ENCODE measurements around the gene ATP2C1.

The ATP2C1 gene

DNA sequence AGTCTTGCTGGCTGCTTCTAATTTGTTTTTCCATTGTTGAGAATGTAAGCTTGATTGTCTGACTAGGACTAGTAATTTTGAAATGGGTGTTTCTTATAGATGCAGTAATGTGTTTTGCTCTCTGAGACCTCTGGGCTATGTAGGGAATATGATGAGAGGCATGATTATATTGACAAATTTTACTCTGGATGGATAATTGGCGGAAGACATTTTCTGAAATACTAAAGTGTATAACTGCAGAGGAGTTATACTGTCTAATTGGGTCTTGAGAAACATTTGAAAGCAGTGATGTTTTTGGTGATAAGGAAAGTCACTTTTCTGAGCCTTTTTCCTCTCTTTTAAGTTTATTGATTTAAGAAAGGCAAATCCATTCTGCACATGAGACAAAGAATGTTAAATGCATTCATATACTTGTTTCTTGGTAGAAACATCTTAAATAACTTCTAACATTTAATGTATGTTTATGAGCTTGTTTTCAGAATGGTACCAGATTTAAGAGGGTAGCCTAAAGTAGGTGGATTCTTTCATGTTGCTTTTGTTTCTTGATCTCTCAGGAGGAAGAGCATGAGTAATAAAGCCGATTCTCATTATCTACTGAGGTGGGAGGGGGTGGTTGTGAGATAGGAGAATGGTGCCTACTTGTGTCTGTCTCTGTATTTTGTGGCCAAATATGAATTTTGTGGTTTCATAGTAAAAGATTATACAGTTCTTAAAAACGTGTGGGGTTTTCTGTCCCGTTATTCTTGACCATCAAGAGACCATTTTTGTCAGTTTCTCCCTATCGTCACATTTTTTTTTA is 2.0 kb downstream of the ATP2C1 start:
- DNase-seq, result no peak

DNA sequence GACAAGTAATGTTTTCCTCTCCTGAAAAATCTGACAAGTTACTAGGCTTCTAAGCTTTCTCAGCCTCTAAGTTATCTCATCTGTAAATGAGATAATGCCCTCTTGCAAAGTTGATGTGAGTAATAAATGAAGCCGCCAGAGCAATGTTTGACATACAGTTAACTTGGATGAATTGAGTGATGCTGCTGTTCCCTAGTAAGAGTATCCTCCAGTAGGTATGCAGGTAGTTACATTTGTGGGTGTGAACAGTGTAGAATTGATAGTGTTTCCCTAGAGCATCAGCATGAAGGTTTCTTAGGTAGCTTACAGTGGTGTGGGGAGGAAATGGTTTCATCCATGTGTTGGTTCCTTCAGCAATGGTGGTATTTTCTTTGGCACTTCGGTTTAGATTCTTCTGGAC is 3.4 kb downstream of the ATP2C1 start:
- DNase-seq, result no peak

DNA sequence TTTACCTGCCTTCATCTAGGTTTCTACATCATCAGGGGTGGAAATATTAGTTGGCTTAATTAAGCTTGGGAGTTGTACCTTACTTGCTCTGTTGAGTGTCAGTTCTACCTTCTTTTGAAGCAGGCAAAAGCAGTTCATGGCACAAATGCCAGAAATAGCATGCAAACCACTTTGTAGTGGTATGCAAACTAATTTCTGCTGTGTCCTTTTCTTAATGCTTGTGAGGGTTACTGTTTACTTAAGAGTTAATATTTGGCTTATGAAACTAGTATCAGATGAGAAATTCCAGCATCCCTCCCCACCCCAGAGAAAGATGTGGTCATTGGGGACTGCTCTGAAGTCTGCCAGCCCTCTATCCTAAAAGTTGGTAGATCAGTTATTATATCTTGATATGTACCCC is 7.1 kb downstream of the ATP2C1 start:
- no peak for DNase-seq

DNA sequence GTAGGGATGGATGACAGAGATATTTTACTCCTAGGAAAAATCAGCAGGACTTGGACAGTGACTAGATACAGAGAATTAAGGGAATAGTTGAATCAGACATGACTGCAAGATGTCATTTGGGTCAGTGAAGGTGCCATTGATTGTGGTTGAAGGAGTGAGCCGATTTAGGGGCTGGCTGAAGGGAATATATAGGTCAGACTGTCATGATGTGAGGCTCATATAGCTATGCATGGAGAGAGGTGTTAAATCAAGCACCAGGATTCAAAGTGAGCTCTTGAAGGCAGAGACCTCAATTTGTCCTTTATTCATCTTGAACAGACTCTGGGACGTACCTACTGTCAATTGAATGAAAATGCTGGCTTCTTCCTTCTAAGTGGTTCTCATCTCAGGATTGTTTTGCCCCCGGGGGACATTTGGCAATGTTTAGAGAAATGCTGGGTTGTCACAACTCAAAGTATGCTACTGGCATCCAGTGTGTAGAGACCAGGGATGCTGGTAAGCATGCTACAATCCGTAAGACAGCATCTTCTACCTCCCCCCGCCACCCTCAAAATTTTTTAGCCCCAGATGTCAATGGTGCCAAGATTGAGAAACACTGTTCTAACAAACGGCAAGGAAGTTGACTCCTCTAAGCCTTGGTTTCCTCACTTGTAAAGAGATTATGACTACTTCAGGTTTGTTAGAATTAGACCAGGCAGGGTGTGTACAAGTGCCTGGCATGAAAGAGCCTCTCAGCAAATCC is 7.8 kb downstream of the ATP2C1 start:
- DNase-seq, result no peak

DNA sequence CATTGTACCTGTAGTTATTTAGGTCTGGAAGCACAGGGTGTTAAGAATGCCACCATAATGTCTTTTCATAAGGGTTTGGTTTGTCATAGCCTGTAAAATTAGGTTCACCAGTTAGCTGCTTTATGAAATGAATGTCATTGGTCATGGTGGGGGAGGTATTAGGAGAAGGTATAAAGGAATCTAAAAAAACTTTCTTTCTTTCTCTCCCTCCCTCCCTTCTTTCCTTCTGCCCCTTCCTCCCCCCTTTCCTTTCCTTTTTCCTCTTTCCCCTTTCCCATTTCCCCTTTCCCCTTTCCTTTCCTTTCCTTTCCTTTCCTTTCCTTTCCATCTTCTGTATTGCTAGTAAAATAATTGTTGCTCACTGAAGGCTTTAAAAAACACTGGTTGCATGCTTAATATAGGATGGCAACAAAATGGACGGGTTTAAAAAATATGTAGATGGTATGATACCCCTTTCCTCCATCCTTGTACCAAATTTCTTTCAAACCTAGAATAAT is 9.6 kb downstream of the ATP2C1 start:
- DNase-seq, result no peak

DNA sequence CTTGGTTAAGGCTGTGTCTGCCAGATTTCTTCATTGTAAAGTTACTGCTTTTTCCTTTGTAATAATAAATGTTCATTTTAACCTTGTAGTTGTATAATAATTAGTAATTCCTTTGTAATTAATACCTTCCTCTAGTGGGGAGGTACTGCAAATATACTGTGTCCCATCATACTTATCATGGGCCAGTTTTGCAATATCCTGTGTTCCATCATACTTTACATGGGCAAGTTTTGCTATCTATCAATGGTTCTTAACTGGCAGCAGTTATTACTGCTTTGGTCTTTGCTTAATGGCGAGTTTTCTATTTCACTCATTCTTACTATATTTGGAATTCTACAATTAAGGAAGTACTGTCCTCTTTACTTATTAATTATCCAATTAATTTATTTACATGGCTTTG is 10.6 kb downstream of the ATP2C1 start:
- DNase-seq, result no peak

DNA sequence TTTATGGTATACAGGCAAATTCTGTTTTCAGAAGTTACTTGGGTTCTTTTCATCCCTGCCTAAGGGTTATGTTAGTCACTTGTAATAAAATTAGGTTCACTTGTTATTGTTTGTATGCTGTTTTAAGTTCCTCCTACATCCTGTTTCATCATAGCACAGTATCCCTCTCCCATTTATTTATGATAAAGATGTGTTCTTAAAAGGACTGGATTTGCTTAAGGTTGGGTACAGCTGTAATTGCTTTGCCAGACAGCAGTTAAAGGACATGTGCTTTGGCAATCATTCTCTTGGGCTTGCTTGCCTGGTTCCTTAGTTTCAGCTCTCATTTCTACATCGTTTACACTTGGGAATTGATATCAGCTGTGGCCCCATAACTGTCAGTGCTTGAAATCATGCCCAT is 11.7 kb downstream of the ATP2C1 start:
- DNase-seq, result no peak

DNA sequence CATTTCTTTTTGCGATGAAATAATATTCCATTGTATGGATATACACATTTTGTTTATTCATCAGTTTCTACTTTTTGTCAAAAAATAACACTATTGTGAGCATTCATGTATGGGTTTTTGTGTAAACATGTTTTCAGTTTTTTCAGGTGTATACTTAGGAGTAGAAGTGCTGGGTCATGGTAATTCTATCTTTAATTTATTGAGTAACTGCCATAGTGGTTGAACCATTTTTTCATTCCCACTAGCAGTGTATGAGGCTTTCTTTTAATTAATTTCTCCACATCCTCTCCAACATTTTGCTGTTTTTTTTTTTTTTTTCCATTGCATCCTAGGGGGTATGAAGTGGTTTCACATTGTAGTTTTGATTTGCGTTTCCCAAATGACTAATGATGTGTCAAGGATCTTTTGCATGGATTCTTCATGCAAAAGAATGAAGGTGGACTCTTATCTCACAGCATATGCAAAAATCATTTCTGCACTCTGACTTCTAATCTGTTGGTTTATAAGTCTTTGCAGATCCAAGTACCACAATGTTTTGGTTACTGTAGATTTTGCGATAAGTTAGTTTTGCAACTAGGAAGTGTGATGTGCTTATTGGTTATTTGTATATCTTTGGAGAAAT is 12.6 kb downstream of the ATP2C1 start:
- DNase-seq, result no peak

DNA sequence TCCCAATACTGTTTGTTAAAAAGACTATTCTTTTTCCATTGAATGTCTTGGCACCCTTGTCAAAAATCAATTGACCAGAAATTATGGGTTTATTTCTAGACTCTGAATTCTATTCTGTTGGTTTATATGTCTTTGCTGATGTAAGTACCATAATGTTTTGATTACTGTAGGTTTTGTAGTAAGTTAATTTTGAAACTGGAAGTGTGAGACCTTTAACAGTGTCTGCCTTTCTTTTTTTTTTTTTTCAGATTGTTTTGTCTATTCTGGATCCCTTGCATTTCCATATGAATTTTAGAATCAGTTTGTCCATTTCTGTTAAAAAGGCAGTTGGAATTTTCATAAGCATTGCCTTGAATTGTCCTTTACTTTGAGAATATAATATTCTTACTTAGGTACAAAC is 13.6 kb downstream of the ATP2C1 start:
- no peak for DNase-seq

DNA sequence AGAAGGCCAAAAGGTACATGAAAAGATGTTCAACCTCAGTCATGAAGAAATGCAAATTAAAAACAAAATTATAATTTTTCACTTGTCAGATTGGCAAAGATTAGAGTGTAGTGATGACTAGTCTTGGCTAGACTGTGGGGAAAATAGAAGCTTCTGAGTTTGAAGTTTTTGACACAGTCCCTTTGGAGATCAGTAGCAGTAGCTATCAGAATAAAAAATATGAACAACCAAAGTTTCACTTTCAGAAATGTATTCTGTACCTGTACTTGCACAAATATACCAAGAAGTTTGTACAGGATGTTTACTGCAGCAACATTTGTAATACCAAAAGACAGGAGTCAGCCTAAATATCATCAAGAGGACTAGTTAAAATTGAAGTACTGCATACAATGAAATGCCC is 14.1 kb downstream of the ATP2C1 start:
- DNase-seq, result no peak

DNA sequence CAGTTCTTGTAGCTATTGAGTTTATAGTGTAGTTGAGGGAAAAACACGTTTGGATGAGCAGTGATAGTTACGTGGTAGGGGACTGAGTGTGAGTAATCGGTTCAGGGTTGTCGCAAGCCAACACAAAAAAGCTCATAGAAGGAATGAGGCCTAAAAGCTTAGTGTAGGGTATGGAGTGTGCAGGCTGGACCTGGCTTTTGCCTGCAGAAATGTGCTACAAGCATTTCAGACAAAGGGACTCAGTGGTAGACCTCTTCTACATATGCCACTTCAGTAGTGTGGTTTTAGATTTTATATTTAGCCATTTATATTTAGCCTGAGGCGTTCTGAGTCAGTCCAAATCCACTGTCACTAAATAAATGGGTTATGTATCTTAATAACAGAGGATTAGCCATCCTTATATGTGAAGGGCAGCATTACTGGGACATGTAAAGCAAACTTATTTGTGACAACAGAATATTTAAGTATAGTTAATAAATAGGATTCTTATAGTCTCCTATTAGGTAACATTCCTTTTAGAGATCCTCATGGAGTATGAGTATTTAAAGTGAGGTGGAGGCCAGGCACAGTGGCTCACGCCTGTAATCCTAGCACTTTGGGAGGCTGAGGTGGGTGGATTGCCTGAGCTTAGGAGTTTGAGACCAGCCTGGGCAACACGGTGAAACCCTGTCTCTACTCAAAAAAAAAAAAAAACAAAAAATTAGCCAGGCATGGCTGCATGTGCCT is 21.8 kb downstream of the ATP2C1 start:
- no peak for DNase-seq

DNA sequence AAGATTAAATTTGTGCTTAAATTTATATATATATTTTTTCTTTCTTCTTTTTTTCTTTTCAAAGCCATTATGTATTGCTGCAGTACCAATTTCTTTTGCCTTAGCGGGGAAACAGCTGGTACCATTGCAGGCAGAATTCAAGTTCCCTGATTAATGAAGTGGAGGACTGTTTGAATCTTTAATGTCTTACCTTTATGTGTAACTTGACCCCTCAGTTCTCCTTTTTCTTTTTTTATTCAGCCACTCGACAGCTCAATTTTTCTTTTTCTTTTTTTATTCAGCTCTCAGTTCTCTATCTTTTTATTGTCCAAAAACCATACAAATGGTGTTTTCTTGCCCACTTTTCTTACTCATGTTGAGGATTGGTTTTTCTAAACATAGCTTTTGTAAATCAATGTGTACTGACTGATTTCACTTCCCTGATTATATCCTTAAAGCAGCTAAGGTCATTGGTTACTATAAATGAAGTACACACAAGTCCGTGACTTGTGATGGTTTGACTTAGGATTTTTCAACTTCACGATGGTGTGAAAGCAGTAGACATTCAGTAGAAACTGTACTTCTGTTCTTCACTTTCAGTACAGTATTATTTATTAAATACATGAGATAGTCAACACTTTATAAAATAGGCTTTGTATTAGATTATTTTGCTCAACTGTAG is 22.8 kb downstream of the ATP2C1 start:
- DNase-seq, result no peak

DNA sequence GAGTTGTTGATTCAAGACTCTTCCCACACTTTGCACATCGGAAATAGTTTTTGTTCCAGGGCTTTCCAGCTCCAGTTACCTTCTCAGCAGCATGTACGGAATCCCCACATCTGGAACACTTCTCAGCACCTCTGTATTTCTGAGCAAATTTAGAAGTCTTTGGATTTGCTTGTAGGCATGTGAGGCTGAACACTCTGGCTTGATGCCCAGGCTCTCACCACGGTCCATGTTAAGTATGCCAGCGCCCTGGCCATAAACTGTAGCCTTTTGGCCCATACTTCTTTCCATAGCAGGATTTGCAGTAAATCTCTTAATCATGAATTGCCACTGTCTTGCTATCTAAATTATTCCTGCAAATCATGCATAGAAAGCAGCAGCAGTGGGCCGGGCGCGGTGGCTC is 24.4 kb downstream of the ATP2C1 start:
- no peak for DNase-seq

DNA sequence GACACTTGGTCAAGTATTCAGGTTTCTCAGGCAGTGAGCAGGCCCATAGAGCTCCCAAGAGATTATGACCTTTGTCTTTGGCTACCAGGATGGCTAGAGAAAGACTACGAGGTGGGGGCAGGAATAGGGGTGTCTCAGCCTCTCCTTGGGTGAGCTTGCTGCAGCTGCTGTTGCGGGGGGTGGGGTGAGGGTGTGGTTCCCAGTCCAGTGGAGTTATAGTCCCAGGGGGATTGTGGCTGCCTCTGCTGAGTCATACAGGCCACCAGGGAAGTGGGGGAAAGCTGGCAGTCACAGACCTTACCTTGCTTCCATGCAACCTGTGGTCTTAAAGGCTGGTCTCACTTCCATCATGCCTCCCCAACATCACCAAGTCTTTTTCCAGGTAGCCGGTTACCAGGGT is 31.7 kb downstream of the ATP2C1 start:
- DNase-seq, result no peak

DNA sequence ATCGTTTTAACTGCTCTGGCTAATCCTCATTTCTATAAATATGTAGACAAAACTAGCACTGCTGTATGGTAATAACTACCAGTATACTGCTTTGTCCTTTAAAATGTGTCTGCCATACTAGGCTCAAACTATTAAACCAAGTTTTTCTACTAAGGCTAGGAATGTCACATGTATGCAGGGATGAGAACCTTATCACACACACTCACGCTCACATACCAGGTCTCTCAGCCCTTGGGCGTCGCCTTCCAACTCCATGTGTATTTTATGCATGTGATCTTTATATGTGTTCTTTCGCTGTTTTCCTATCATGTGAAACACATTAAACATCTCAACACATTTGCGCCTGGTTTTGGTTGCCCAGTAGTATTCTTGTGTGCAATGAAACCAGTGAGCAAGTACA is 32.6 kb downstream of the ATP2C1 start:
- DNase-seq, result no peak

DNA sequence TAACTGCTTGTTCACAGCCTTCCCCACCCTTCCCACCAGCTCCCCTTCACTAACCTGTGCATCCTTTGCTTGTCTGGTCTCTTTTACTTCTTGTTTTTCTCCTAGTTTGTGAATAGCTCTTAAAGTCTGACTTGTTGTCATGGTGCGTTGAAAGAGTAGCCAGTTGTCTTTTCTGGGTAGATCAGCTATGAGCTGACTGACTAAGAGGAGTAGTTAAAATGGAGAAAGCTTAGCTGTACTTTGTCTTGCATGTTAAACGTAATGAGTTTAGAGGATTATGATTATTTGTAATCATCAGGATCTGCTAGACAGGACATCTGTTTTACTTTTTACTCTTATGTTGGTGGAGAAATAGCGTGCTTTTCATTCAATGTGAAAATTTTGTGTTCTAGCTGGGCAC is 35.9 kb downstream of the ATP2C1 start:
- no peak for DNase-seq

DNA sequence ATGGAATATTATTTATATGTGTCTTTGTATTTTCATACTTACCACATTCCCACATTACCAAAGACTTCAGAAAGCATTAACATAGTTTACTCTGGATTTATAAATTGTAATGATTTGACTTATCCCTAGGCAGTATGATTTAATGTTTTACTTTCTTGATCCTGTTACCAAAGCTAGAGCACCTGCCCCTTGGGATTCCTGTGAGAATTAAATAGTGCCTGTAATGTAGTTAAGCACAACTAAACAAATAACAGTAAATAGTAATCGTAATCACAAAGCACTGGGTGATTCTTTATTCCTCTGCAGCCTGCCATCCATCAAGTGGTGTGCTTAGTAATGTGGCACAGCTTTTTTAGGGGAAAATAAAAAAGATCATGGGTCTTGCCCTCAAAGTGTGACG is 39.1 kb downstream of the ATP2C1 start:
- no peak for DNase-seq

DNA sequence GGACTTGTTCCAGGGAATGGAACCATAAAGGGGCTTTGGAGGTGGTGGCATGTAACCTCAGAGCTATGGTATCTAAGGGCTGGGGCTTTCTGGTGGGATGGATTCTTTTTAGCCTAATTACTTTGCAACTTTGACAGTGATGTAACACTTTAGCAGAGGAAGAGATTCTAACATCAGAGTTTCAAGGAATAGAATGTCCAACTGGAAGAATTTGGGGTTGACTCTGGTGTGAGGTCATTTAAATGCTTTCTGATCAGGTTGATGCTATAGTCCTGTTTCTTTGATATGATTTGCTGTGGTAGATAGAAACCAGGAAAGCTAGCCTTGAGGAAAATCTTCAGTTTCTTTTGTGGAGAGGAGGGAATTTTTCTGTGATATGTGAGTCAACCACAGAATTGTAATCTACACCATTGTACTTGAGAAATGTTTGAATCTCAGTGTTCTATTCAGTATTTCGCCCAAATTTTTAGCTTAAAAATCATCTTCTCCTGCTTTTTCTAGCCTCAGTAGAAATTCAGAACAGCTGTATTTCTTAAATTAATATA is 40.0 kb downstream of the ATP2C1 start:
- DNase-seq, result no peak

DNA sequence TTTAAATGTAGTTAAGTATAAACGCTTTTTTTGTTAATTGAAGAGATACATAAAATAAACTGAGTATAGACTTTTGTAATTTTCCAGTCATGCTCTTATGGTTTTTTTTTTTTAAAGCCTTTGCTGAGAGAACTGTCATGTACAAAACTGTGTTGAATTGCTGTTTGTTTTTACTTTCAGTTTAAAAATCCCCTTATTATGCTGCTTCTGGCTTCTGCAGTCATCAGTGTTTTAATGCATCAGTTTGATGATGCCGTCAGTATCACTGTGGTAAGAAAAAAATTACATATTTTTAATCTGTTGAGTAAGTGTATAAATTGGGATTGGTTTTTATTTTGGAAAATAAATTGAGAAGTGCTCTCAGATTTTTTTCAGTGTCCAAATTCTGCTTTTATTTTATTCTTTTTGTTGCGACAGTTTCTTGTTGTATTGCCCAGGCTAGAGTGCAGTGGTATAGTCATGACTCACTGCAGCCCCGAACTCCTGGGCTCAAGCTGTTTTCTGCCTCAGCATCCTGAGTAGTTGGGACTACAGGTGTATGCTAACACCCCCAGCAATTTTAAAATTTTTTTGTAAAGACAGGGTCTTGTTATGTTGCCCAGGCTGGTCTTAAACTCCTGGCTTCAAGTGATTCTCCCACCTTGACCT is 40.7 kb downstream of the ATP2C1 start:
- DNase-seq, result no peak

DNA sequence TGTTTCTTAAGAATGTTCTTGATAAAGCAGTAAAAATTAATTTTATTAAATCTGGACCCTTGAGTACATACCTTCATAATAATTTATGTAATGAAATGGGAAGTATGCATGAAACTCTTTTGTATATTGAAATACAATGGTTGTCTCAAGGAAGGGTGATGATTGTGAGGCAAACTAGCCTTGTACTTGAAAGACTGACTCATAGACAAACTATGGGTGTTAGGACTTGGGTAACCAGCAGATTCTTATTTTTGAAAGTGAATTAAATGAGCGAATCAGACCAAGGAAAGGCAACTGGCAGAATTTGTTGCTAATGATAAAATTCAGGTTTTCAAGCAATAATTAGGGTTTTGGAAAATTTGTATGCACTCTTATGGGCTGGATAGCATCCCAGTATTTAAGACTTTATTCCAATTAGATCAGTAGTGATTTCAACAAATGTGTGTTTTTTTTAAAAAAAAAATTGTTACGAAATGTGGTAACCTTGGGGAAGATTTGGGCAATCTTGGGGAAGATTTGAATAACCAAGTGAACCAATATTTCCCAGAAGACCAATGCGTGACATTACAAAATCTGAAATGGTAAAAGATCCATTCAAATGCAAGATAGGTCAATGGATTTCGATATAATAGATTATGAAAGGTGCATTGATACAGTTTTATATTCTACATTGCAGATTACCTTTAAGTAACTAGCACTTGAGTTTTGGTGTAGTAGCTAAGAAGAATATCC is 42.0 kb downstream of the ATP2C1 start:
- no peak for DNase-seq

DNA sequence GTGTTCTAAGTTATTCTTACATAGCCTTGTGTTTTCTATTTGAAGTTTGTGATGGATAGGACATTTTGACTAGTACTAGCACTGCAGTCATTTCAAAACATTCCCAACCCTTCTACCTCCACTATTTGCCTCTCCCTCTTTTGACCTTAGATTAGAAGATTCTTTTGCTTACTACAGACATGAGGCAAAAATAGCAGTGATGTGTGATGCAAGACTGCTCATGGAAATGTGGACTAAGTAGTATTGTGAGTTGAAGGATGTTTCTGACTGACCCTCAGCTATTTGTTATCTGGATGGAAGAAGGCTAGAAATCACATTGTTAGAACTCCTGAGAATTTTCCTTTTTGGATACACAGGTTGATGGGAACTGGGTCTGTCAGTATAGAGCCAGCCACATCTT is 45.9 kb downstream of the ATP2C1 start:
- DNase-seq, result no peak

All from stimulated activated CD4-positive, alpha-beta T cell treated with anti-CD3 and anti-CD28 coated beads, Interleukin-4, amount 100 ng/mL, for 1 hour (primary cell).